Thoracic aorta (tissue), 2 donors: ENCODE data around the gene ZNF181. TPM values are rescaled to one million over a fixed set of nuclear protein-coding genes. Genes with fewer than 3 reads are reported as not detected.
"Not testable (repeated sequence)": the region's sequence is repeated elsewhere in the genome, so short reads cannot be mapped to it uniquely, and the experiment has no call there.

Experiments used
- ATAC-seq: fragments of 150-250 bp; one replicate; pipeline ENCODE4 v1.8.0; 2017; ENCODE audit warnings: low read depth; ENCODE audit not compliant: insufficient number of reproducible peaks, low FRiP score
- DNase-seq: peaks from one replicate; pipeline ENCODE4 v3.0.0-alpha.2; 2020; ENCODE audit warnings: low spot score
- H3K27ac ChIP-seq, 2 donors: fragments of 200-600 bp; sonication (generic); 1 replicate in 1 of 2; 2 replicates in 1 of 2; pipeline ENCODE4 v1.5.1; 2016; ENCODE audit warnings: mild to moderate bottlenecking in 2 of 2, moderate library complexity in 2 of 2
- H3K27me3 ChIP-seq: fragments of 200-600 bp; sonication (generic); replicated peaks from 2 replicates; pipeline ENCODE4 v1.6.0; 2016; ENCODE audit warnings: mild to moderate bottlenecking; ENCODE audit not compliant: insufficient read depth
- H3K36me3 ChIP-seq: fragments of 200-600 bp; sonication (generic); one replicate; pipeline ENCODE4 v1.5.1; 2016
- H3K4me1 ChIP-seq, 2 donors: fragments of 200-600 bp; sonication (generic); 1 replicate in 1 of 2; 2 replicates in 1 of 2; pipeline versions ENCODE4 v1.5.1 to v1.6.0; 2016; ENCODE audit warnings: low read depth in 2 of 2, mild to moderate bottlenecking in 1 of 2; ENCODE audit not compliant: control insufficient read depth in 1 of 2
- H3K4me3 ChIP-seq: fragments of 200-600 bp; sonication (generic); 2 replicates; pipeline ENCODE4 v1.5.1; 2016; ENCODE audit warnings: mild to moderate bottlenecking
- H3K9me3 ChIP-seq: fragments of 200-600 bp; sonication (generic); 2 replicates; pipeline ENCODE4 v1.5.1; 2016
- CTCF ChIP-seq: fragments of 200-600 bp; sonication (generic); IDR thresholded peaks from one replicate; pipeline ENCODE4 v1.5.1; 2019; ENCODE audit warnings: antibody characterized with exemption
- total RNA-seq, 2 donors: library from RNA; depleted of rRNA; stranded (reverse); fragments of >200 nt; gene quantifications; one replicate each; pipeline versions ENCODE4 v1.1.0 to v1.2.3, GENCODE V29; 2016

Gene ZNF181
- 10 to 100 TPM; 23.0 to 78.0 TPM for total RNA-seq

- Histone ChIP-seq H3K4me3 (peak within 1 kb of the TSS; percentile 97), H3K4me1 (peaks cover 5 to 23% of the 10 kb centered on the region in 2 donors), H3K27ac (peak within 1 kb of the TSS; percentile 98), H3K36me3 (peaks cover 13% of the 10 kb centered on the region), H3K9me3 (peaks cover 20% of the 10 kb centered on the region), H3K27me3 (no peaks in the 10 kb centered on the region)
- no peak for TF ChIP-seq CTCF
- peak; percentile 97 for ATAC-seq
- DNase-seq = peak; percentile 66
Observed at GRCh38 chr19:34733746-34734536, at the start of gene ZNF181. Gene ZNF181, plus strand, starts transcription at chr19:34734243. Its CDS starts 795 bp downstream, at chr19:34735038.

GRCh38 chr19:34685266-34685665 lies 48.8 kb upstream of the ZNF181 start:
- not testable (repeated sequence) for DNase-seq, ATAC-seq, H3K27ac ChIP-seq, H3K27me3 ChIP-seq, H3K4me3 ChIP-seq, H3K4me1 ChIP-seq
- peaks cover 63% of the 10 kb centered on the region for H3K9me3 ChIP-seq
- peaks cover 25% of the 10 kb centered on the region for H3K36me3 ChIP-seq

GRCh38 chr19:34686455-34686854 lies 47.6 kb upstream of the ZNF181 start:
- H3K27ac ChIP-seq = no peak overlapping the region
- H3K36me3 ChIP-seq = peaks cover 23% of the 10 kb centered on the region
- TF ChIP-seq CTCF = no peak
- no peaks in the 10 kb centered on the region for H3K27me3 ChIP-seq
- no peak for DNase-seq
- H3K4me3 ChIP-seq = no peak overlapping the region
- ATAC-seq = no peak
- H3K4me1 ChIP-seq = no peaks in the 10 kb centered on the region
- H3K9me3 ChIP-seq = peaks cover 60% of the 10 kb centered on the region

GRCh38 chr19:34687348-34687747 lies 46.7 kb upstream of the ZNF181 start:
- Histone ChIP-seq H3K36me3 (peaks cover 16% of the 10 kb centered on the region), H3K4me3 (no peak overlapping the region), H3K9me3 (peaks cover 53% of the 10 kb centered on the region), H3K4me1 (no peaks in the 10 kb centered on the region), H3K27me3 (no peaks in the 10 kb centered on the region), H3K27ac (no peak overlapping the region)
- DNase-seq (no peak), ATAC-seq (no peak)
- no peak for TF ChIP-seq CTCF

GRCh38 chr19:34688592-34688991 lies 45.5 kb upstream of the ZNF181 start:
- H3K4me3 ChIP-seq = no peak overlapping the region
- no peaks in the 10 kb centered on the region for H3K4me1 ChIP-seq
- ATAC-seq (no peak), DNase-seq (no peak)
- peaks cover 3% of the 10 kb centered on the region for H3K36me3 ChIP-seq
- H3K9me3 ChIP-seq = peaks cover 40% of the 10 kb centered on the region
- H3K27ac ChIP-seq = no peak overlapping the region
- no peaks in the 10 kb centered on the region for H3K27me3 ChIP-seq
- TF ChIP-seq CTCF = no peak
